ENCODE measurements around the gene TRIM41.

TRIM41 gene

GRCh38 chr5:181185560-181185959 is 37.5 kb upstream of the TRIM41 start:
- Histone ChIP-seq H4K8ac (ENCODE audit: low read length) (no peak overlapping the region), H2BK15ac (ENCODE audit: low read depth, poor library complexity, severe bottlenecking) (no peak overlapping the region), H3K4me2 (ENCODE audit: low read length, poor library complexity, severe bottlenecking) (no peak overlapping the region), H3K18ac (ENCODE audit: low read depth in 1 of 2, low read length in 2 of 2) (no peak overlapping the region), H3K27ac (ENCODE audit: low read length, poor library complexity, severe bottlenecking) (no peak overlapping the region), H4K91ac (ENCODE audit: low read length) (no peak overlapping the region), H3K79me1 (replicated peaks; ENCODE audit: low read length, poor library complexity, severe bottlenecking) (no peaks in the 10 kb centered on the region), H2BK12ac (ENCODE audit: low read length in 2 of 2) (no peak overlapping the region), H3K4me3 (ENCODE audit: insufficient read depth in 1 of 2, low read depth in 1 of 2, low read length in 2 of 2) (no peak overlapping the region), H2AFZ (ENCODE audit: low read depth, low read length) (no peak overlapping the region), H3K27me3 (ENCODE audit: control insufficient read depth in 1 of 2, insufficient read depth in 1 of 2, low read length in 2 of 2) (peaks cover 0 to 2% of the 10 kb centered on the region in 2 experiments), H3K9me3 (ENCODE audit: control insufficient read depth, low read length) (no peaks in the 10 kb centered on the region), H2BK5ac (ENCODE audit: low read depth, low read length, poor library complexity, severe bottlenecking) (no peak overlapping the region), H3K4me1 (ENCODE audit: control insufficient read depth, insufficient read depth, low read depth, low read length) (peaks cover 9% of the 10 kb centered on the region), H3K4ac (ENCODE audit: low read depth in 1 of 2, low read length in 2 of 2) (no peak overlapping the region), H3K23ac (ENCODE audit: low read length in 2 of 2) (no peak overlapping the region), H3K14ac (ENCODE audit: low read length in 2 of 2) (no peak overlapping the region), H3K36me3 (ENCODE audit: control insufficient read depth in 1 of 2, insufficient read depth in 2 of 2, low read depth in 1 of 2, low read length in 2 of 2) (no peaks in the 10 kb centered on the region), H3K9ac (ENCODE audit: low read length) (no peak overlapping the region), H2BK120ac (ENCODE audit: low read depth, low read length) (no peak overlapping the region), H2AK5ac (ENCODE audit: low read length, severe bottlenecking) (no peak overlapping the region)
- 96% methylated on average over 13 of the region's 13 CpGs for WGBS
- no peak for DNase-seq

GRCh38 chr5:181186022-181186421 is 37.1 kb upstream of the TRIM41 start:
- no peaks in the 10 kb centered on the region for H3K36me3 ChIP-seq (ENCODE audit: control insufficient read depth in 1 of 2, insufficient read depth in 2 of 2, low read depth in 1 of 2, low read length in 2 of 2)
- DNase-seq, result no peak
- no peak overlapping the region for H3K27ac ChIP-seq (ENCODE audit: low read length, poor library complexity, severe bottlenecking)
- H3K4ac ChIP-seq (ENCODE audit: low read depth in 1 of 2, low read length in 2 of 2), result no peak overlapping the region
- no peak overlapping the region for H2BK5ac ChIP-seq (ENCODE audit: low read depth, low read length, poor library complexity, severe bottlenecking)
- H3K27me3 ChIP-seq (ENCODE audit: control insufficient read depth in 1 of 2, insufficient read depth in 1 of 2, low read length in 2 of 2), result no peaks in the 10 kb centered on the region
- 90% methylated on average over 6 of the region's 6 CpGs for WGBS
- no peak overlapping the region for H2AFZ ChIP-seq (ENCODE audit: low read depth, low read length)
- peaks cover 12% of the 10 kb centered on the region for H3K4me1 ChIP-seq (ENCODE audit: control insufficient read depth, insufficient read depth, low read depth, low read length)
- no peak overlapping the region for H3K9ac ChIP-seq (ENCODE audit: low read length)
- H2BK120ac ChIP-seq (ENCODE audit: low read depth, low read length), result no peak overlapping the region
- H3K4me2 ChIP-seq (ENCODE audit: low read length, poor library complexity, severe bottlenecking), result no peak overlapping the region
- H4K91ac ChIP-seq (ENCODE audit: low read length), result no peak overlapping the region
- H2BK15ac ChIP-seq (ENCODE audit: low read depth, poor library complexity, severe bottlenecking), result no peak overlapping the region
- no peak overlapping the region for H4K8ac ChIP-seq (ENCODE audit: low read length)
- no peak overlapping the region for H3K4me3 ChIP-seq (ENCODE audit: insufficient read depth in 1 of 2, low read depth in 1 of 2, low read length in 2 of 2)
- H3K18ac ChIP-seq (ENCODE audit: low read depth in 1 of 2, low read length in 2 of 2), result no peak overlapping the region
- no peak overlapping the region for H2AK5ac ChIP-seq (ENCODE audit: low read length, severe bottlenecking)
- no peaks in the 10 kb centered on the region for H3K9me3 ChIP-seq (ENCODE audit: control insufficient read depth, low read length)
- H3K14ac ChIP-seq (ENCODE audit: low read length in 2 of 2), result no peak overlapping the region
- H2BK12ac ChIP-seq (ENCODE audit: low read length in 2 of 2), result no peak overlapping the region
- H3K79me1 ChIP-seq (replicated peaks; ENCODE audit: low read length, poor library complexity, severe bottlenecking), result no peaks in the 10 kb centered on the region
- no peak overlapping the region for H3K23ac ChIP-seq (ENCODE audit: low read length in 2 of 2)

GRCh38 chr5:181186986-181187499 is 36.0 kb upstream of the TRIM41 start:
- Histone ChIP-seq H2BK15ac (ENCODE audit: low read depth, poor library complexity, severe bottlenecking) (no peak overlapping the region), H3K23ac (ENCODE audit: low read length in 2 of 2) (no peak overlapping the region), H3K36me3 (ENCODE audit: control insufficient read depth in 1 of 2, insufficient read depth in 2 of 2, low read depth in 1 of 2, low read length in 2 of 2) (no peaks in the 10 kb centered on the region), H3K18ac (ENCODE audit: low read depth in 1 of 2, low read length in 2 of 2) (no peak overlapping the region), H3K4ac (ENCODE audit: low read depth in 1 of 2, low read length in 2 of 2) (no peak overlapping the region), H3K27me3 (ENCODE audit: control insufficient read depth in 1 of 2, insufficient read depth in 1 of 2, low read length in 2 of 2) (no peaks in the 10 kb centered on the region), H3K4me1 (ENCODE audit: control insufficient read depth, insufficient read depth, low read depth, low read length) (peaks cover 13% of the 10 kb centered on the region), H3K9ac (ENCODE audit: low read length) (peak overlapping the region; percentile 57), H2BK5ac (ENCODE audit: low read depth, low read length, poor library complexity, severe bottlenecking) (no peak overlapping the region), H3K79me1 (replicated peaks; ENCODE audit: low read length, poor library complexity, severe bottlenecking) (no peaks in the 10 kb centered on the region), H2BK12ac (ENCODE audit: low read length in 2 of 2) (no peak overlapping the region), H3K4me3 (ENCODE audit: insufficient read depth in 1 of 2, low read depth in 1 of 2, low read length in 2 of 2) (peak overlapping the region; percentile 34 to 94), H2BK120ac (ENCODE audit: low read depth, low read length) (no peak overlapping the region), H3K9me3 (ENCODE audit: control insufficient read depth, low read length) (no peaks in the 10 kb centered on the region), H2AK5ac (ENCODE audit: low read length, severe bottlenecking) (no peak overlapping the region), H4K8ac (ENCODE audit: low read length) (no peak overlapping the region), H4K91ac (ENCODE audit: low read length) (no peak overlapping the region), H3K4me2 (ENCODE audit: low read length, poor library complexity, severe bottlenecking) (peak overlapping the region; percentile 62), H3K27ac (ENCODE audit: low read length, poor library complexity, severe bottlenecking) (peak overlapping the region; percentile 89), H3K14ac (ENCODE audit: low read length in 2 of 2) (no peak overlapping the region), H2AFZ (ENCODE audit: low read depth, low read length) (no peak overlapping the region)
- 27% methylated on average over 8 of the region's 8 CpGs for WGBS
- DNase-seq, result no peak

GRCh38 chr5:181187500-181188213 is 35.4 kb upstream of the TRIM41 start:
- peak; percentile 91 for DNase-seq
- Histone ChIP-seq H2BK120ac (ENCODE audit: low read depth, low read length) (no peak overlapping the region), H2AFZ (ENCODE audit: low read depth, low read length) (no peak overlapping the region), H3K4ac (ENCODE audit: low read depth in 1 of 2, low read length in 2 of 2) (no peak overlapping the region), H3K9me3 (ENCODE audit: control insufficient read depth, low read length) (no peaks in the 10 kb centered on the region), H2BK5ac (ENCODE audit: low read depth, low read length, poor library complexity, severe bottlenecking) (no peak overlapping the region), H3K27me3 (ENCODE audit: control insufficient read depth in 1 of 2, insufficient read depth in 1 of 2, low read length in 2 of 2) (no peaks in the 10 kb centered on the region), H3K4me1 (ENCODE audit: control insufficient read depth, insufficient read depth, low read depth, low read length) (peaks cover 18% of the 10 kb centered on the region), H4K91ac (ENCODE audit: low read length) (no peak overlapping the region), H3K9ac (ENCODE audit: low read length) (peak overlapping the region; percentile 57), H2BK15ac (ENCODE audit: low read depth, poor library complexity, severe bottlenecking) (no peak overlapping the region), H2BK12ac (ENCODE audit: low read length in 2 of 2) (no peak overlapping the region), H4K8ac (ENCODE audit: low read length) (no peak overlapping the region), H3K79me1 (replicated peaks; ENCODE audit: low read length, poor library complexity, severe bottlenecking) (no peaks in the 10 kb centered on the region), H3K36me3 (ENCODE audit: control insufficient read depth in 1 of 2, insufficient read depth in 2 of 2, low read depth in 1 of 2, low read length in 2 of 2) (no peaks in the 10 kb centered on the region), H2AK5ac (ENCODE audit: low read length, severe bottlenecking) (no peak overlapping the region), H3K4me2 (ENCODE audit: low read length, poor library complexity, severe bottlenecking) (peak overlapping the region; percentile 62), H3K23ac (ENCODE audit: low read length in 2 of 2) (no peak overlapping the region), H3K14ac (ENCODE audit: low read length in 2 of 2) (no peak overlapping the region), H3K4me3 (ENCODE audit: insufficient read depth in 1 of 2, low read depth in 1 of 2, low read length in 2 of 2) (peak overlapping the region; percentile 29 to 94), H3K27ac (ENCODE audit: low read length, poor library complexity, severe bottlenecking) (peak overlapping the region; percentile 89), H3K18ac (ENCODE audit: low read depth in 1 of 2, low read length in 2 of 2) (peak overlapping the region in 1 of 2 experiments; percentile 60)
- WGBS, result 2% methylated on average over 34 of the region's 37 CpGs
